ENCODE measurements around the gene ZRANB2.

The ZRANB2 gene, protein sequence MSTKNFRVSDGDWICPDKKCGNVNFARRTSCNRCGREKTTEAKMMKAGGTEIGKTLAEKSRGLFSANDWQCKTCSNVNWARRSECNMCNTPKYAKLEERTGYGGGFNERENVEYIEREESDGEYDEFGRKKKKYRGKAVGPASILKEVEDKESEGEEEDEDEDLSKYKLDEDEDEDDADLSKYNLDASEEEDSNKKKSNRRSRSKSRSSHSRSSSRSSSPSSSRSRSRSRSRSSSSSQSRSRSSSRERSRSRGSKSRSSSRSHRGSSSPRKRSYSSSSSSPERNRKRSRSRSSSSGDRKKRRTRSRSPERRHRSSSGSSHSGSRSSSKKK

DNA sequence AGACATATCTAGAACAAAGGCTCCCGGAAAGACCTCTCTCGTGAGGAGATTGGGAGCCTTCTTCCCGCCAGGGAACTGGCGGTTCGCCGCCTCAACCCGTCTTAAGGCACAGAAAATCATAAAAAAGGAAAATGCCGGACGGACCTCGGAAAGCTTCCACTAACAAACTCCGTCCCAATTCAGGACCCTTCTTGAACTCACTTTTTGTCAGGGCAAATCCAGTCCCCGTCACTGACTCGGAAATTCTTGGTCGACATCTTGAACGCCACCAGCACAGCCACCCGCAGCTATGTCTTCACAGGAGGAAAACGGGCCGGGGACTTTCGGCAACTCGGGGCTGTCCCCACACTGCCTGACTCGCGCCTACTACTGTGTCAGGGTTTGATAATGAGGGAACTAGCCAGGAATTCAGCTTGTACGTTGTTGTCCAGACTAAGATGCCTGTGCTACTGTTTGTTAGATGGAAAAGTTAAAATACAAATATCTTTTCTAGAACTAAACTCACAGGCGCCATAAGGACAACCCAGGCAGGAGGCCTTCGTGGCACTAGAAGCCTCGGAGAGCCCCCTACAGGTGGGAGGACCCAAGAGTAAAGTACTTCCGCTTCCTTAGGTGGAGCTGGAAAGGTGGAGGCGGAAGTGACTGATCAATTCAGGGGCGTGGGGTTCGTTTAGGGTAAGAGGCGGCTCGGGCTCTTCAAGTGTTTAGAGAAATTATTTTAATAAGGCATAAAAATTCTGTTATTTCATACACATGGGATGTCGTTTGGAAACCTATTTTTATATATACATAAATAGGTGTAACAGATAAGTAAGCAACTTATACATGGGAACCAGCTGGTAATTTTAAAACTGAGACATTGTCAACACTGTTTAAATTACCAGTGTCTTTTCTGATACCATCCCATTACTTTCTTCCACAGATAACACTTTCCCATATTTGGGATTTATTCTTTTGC, at the start of gene ZRANB2:
Gene ZRANB2, minus strand, starts transcription at position 297 of the 958 bp plus-strand sequence. Its CDS starts 40 bp downstream, at position 257.
- peak; percentile 90 to 91 for DNase-seq

DNA sequence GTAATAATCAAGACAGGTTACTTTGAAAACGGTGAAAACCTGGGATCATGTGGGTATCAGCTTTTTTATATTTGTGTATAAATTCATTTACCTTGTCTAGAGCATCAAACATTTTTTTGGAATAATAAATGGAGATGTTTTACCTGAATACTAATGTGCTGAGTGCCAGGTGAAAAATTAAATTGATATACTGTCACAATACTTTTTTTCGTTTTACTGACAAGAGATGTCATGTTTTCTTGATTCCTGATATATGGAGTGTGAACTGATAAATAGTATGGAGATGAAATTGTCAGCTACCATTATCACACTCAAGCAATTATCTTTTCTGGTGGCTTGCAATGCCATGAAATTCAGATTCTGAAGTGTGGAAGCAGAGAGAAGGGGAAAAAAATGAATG, 47.2 kb upstream of the ZRANB2 start:
- no peak for DNase-seq

DNA sequence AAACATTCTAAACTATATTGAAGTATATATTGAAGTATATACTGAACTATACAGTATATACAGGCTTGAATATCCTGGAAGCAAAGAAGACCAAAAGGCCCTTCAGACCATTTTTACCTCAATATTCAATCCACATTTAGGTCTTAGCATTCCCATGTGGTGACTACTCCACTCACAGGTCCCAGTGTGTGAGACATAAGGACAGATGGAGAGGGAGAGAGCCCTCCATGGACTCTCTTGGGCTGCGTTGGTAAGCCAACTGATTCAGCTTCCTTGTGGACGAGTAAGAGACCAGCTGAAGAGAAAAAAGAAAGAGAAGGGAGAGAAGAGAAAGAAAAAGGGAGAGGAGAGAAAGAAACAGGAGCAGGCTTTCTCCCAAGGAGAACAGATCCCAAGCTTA, 37.3 kb upstream of the ZRANB2 start:
- no peak for DNase-seq

DNA sequence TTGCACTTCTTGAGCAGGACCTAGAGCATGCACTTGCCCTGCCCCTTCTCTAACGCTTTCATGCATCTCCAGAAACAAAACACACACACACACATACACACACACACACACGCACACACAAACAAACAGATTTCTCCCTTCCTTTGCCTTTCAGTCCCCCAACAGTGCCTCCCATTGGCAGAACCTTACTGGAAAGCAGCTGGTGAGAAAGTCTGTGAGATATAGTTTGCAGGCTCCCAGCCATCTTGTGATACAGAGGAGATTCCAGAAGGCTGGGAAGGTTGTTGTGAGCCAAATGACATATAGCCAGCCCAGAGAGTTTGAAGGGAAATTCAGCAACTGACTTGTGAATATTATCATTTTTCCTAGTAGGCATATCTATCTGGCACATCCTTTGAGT, 35.9 kb upstream of the ZRANB2 start:
- DNase-seq: no peak

DNA sequence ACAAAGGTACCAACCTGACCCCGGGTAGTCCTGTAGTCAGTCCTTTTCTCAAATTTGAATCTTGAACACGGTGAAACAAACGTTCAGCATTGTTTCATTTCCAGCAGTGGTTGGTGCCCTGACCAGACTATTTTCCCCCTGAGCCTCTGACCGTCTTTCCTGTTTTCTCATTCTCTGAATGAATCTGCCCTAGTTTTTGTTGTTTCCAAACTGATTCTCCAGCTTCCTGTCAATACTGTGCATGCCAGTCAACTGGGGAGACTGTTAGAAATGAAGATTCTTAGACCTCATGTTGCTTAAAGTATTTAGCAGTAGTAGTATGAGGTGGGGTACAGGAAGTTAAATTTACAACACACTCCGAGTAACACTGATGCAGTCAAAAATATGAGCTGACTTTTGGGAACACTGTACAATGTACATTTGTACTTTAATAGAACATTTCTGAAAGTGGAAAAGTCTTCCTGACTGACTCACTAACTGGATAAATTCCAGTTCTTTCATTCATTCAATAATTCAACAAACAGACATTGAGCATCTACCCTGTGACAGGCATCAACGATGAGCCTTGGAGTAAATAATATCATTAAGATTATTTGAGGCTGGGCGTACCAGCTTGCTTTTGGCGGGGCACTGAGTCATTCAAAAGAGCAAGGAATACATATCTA, 26.0 kb upstream of the ZRANB2 start:
- DNase-seq: no peak

DNA sequence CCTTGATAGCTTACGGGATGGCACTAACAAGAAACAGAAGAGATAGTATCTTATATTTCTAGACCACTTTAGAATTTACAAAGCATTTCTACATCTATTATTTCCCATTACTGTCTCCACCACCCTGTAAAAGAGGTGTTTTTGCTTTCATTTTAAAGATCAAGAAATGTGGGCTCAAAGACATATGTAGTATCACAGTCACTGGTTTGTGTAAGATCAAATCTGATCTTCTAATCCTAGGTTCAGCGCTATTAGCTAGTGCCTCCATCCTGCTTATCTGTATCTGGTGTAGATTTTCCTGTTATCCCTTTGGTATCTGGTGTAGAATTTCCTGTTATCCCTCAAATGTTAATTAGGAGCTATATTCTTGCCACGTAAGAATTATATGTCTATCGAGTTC, 23.6 kb upstream of the ZRANB2 start:
- DNase-seq: no peak

DNA sequence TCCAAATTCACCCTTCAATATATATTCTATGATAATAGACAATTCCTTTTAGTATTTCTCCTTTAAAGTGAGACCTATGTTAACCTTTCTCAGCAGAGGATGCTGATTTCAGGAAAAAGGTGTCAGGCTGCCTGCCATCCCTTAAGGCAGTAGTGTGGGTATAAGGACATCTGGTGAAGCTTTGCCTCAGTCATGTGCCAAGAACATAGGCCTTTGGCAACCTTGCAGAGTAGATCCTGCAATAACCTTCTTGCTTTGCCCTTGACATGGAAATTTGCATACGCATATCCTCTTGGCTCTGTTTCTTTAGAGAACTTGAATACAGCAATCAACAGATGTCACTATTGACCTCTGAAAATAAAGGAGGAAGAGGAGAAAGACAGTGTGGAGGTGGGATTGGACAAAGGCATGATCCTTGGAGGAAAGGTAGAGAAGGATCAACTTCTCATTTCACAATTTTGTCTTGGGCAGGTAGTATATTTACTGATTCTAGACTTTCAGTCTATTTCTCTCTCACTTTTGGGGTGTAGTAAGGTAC, 21.1 kb upstream of the ZRANB2 start:
- no peak for DNase-seq

DNA sequence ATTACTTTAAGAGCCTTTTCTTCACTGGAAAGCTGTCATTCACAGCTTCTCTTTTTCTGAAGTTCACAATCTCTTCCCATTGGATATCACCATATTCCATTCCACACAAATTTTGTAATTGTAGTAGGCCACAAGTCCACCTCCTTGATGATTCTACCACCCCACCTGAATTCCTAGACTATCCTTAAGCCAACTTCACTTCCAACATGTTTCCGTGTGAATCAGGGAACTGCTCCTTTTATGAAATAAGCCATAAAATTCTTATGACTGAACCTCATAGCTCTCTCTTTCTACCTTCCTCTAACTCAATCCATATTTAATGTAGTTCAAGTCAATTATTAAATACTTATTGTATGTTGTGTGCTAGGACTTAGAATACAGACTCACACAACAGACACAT, 16.6 kb upstream of the ZRANB2 start:
- no peak for DNase-seq

DNA sequence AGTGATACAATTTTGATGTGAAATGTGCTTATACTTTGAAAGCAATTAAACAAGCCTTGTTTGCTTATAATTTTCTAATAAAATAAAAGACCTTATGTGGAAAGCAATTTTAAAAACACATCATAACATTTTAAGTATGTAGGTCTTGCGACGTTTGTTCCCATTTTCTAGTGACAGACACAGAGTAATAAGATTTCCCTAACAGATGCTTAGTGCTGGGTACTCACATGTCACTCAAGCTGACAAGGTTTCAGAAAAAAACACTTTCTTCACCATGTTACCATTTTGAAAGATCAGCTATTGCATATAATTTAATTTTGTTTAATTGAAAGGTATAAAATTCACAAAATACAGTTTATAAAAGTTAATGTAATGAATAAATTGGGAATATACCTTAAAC, 14.1 kb upstream of the ZRANB2 start:
- no peak for DNase-seq

DNA sequence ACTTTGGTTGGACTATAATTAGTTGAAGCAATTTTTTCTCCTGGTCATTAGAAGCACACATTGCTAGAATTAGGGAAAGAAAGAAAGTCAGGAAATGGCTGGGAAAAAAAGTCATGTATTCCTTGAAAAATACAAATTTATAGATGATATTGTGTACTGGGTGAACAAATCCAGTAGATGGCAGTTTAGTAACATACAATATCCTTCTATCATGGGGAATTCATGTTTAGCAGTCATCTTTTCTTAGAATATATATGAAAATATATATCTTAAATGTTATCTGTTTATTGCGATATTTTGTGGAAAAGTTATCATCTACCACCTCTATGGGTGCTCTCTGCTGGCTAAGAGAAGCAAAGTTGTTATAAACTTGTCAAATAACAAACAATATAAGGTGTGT, 13.1 kb upstream of the ZRANB2 start:
- no peak for DNase-seq

DNA sequence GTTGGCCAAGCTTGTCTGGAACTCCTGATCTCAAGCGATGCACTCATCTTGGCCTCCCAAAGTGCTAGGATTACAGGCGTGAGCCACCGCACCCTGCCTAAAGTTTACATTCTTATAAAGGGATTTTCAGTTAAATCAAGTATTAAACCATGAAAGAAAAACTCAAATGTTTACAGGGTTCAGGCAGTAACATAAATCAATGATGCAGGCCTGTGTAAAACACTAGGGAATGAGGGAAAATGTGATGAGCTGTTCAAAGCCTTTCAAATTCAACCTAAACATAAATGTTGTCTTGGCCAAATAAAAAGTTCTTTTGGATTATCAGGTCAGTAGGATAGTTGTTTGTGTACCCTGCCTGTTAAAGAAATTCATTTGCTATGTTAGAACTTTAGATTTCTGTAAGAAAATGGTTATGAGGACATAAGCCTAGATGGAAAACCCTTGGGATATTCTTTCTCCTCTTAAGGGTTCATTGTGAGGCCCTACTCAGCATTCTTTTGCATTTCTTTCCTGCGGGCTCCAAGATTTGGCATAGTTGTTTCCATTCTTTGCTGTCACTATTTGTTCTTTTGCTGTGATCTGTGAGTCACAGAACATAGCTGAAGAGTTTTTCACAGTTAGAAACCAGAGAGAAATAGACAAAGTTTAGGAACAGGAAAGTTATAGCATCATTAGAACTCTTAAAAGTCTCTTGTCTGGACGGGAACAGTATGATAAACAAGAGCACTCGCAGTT, 8.9 kb upstream of the ZRANB2 start:
- no peak for DNase-seq

DNA sequence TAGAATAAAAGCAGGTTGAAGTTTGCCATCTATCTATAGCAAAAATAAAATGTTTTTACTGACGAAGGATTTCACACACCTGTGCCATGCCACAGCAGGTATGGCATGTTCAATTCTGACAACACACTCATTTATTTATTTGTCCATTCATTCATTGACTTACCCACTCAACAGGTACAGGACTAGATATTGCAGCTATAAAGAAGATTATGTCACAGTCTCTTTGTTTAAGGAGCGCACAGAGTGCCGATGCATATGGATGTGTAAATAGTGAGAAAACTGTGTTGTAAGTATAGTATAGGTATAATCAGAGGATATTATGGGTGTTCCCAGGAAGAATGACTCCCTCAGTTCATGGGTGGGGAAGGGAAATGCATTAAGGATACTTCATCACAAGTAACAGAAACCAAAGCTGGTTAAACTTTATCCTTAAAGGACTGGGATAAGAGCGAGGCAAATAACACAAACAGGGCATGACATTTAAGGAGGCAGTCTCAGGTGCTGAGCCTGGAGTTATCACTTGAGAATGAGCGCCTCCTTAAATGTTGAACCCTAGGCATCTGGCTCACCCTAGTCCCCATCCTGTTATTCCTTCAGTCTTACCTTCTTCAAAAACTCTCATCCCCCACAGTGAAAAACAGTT, 7.9 kb upstream of the ZRANB2 start:
- DNase-seq: no peak

DNA sequence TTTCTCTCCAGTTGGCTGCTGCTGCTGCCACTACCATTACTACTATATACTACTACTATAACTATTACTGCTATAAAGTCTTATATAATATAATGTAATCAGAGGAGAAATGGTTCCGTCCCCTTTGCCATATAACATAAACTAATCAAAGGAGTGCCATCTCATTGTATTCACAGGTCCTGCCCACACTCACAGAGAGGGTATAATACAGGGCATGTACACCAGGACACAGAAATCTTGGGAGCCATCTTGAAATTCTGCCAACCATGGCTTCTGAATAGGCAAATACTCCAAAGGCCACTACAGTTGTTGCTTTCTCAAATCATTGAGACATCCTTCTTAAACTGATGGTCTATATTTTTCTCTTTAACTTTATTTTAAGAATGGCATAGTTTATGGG, 6.9 kb upstream of the ZRANB2 start:
- no peak for DNase-seq

DNA sequence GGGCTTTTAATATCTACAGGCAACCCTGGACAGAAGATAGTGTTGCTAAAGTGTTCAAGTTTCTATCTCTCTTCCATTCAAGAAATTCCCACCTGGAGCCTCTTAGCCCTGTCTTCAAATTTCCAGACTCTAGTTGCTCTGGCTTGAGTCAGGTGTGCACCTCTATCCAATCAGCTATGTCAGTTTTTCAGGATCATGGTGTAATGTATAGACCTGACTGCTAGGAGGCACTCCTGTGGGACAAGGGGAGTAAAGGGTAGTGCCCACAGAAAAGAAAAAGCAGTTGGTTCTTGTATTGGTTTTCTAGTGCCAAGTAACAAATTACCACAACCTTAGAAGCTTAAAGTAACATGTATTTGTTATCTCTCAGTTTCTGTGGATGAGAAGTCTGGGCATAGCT, 6.2 kb upstream of the ZRANB2 start:
- DNase-seq: no peak

DNA sequence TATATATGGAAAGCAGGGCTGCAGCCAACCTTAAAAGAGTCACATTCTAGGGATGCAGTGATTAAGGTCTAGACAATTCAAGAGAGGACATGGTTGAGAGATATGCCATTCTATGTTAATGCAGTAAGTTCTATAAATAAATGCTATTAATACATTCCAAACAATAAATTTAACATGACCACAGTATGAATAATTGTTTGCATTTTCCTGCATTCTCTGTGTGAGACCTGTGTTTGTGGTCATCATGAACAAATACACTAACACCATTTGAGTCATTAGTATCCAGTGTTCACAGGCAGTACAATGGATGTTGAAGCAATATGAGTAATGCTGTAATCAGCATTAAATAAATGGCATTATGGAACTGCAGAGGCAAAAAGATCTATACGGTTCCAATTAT, 5.5 kb upstream of the ZRANB2 start:
- no peak for DNase-seq

DNA sequence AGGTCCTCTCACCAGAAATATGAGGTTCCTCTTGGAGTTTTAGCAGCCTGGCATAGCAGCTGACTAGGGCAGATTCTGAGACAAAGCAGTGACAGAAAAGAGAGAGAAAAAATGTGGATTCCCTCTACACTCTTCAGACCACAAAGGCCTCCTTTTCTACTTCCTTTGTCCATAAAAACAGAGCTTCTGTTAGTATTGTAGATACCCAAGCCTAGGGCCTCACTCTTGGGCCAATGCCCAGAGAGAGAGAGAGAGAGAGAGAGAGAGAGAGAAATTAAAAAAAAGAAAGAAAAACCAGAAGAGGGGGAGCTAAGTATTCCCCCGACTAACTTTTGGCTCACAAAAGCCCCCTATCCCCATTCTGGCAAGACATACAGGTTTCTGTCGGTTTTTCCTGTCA, 2.4 kb upstream of the ZRANB2 start:
- no peak for DNase-seq

DNA sequence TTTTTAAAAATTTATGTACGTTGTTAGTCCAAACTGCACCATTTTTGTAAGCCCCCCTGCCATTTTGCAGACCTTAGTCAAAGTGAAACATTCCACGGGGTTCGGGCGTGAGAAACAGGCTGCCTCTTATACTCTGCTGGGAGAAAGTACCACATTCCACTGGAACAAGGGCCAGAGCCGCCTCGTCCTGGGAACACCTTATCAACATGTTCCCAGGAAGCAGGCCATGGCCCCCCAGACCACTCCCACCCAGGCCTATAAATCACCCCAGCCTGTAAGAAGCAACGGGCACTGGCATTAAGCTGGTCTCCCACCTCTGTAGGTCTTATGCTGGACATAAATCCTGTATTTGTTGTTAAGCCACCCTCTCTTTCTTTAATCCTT, 854 bp upstream of the ZRANB2 start:
- no peak for DNase-seq

DNA sequence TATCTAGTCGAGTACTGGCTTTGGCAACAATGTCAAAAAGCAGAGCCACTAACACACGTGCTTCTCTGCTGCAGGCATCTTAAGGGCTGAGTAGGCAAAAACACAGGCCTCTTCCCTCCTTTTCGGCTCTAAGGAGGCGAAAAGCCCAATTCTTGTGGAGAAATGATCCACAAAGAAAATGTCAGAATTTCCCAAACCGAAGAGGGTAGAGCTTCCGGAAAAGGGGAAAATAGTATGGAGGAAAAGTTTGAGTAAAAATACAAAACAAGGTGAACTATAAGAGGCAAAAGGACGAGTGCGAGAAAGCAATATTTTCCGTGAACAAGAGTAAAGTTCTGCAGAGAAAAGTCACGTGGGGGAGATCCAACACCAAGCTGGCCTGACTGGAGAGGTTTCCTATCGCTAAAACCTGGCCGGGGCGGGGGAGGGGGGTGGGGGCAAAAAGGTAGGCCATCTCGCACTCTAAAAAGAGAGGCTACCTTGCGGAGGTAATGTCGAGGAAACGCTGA, 551 bp downstream of the ZRANB2 start:
- no peak for DNase-seq

DNA sequence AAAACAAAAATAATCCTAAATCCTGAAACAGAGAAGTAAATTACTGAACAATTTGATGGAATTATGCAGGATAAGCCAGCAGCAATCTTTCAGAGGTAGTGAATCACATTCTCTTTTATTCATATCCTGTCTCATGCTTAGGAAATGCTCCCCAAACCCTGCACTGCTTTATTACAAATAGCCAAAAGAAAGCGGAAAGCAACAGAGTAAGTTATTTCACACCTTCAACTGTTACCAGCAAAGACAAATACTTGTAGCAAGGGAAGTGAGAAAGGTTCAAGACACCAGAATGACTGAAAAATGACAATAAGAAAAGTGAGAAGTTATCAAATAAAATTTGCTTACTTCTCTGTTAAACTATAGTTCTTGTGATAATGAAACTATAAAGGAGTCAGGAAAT, 6.2 kb downstream of the ZRANB2 start:
- DNase-seq: no peak

DNA sequence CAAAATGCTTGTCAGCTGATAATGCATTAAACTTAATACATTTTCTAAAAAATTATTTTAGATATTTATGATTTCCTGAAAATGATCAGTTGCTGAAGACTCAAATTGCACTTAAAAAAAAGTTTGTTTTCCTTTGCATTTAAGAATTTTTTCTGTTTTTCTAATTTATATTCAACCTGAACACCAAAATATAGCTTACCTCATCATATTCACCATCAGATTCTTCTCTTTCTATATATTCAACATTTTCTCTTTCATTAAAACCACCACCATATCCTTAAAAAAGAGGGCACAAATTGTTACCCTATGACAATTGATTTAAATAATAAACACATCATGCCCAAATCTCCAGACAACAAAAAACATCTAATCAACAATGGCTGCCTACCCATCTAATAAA, 8.6 kb downstream of the ZRANB2 start:
- no peak for DNase-seq

DNA sequence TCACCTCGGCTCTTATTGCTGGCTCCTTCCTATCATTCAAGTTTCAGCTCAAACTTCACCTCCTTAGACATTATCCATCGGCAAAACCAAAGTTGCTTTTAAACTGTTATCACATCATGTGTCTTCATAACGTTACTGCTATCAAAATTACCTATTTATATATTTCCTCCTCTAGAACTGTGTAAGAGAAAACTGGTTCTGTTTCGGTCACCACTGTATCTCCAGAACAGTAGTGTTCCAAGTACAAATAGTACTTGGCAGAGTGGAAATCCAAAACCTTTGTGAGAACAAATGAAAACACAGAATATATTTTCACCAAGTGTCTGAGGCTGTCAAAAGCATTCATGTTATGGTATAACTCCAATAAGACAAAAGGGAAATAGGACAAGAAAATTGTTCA, 9.1 kb downstream of the ZRANB2 start:
- DNase-seq: no peak
